ENCODE data around the gene CABLES2.

CABLES2 gene

DNA sequence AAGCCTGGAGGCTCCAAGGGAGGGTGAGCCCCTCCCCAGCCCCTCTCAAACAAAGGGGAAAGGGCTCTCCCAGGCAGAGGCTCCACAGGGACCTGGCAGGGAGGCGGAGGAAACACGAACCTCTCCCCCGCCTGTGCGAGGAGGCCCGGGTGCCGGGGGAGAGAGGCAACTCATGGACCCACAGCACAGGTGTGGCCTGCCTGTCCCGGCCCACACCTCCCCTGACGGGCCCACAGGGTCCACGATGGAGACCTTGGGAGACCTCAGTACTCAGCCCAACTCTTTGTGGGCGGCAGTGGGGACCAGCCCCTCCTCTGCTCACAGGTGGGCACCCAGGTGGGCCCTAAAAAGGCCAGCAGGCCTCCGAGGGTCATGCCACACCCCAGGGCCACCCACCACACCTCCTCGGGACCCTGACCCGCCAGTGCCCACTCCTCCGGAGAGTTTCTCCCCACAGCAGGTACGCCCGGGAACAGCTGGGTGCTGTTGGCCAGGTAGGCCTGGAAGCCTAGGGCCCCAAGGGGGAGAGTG lies 52.2 kb downstream of the CABLES2 start:
- Histone ChIP-seq H3K4me1 (ENCODE audit: control insufficient read depth, insufficient read depth, low read length) (peaks cover 43% of the 10 kb centered on the region), H3K9me3 (ENCODE audit: control insufficient read depth, insufficient read depth, low read length) (no peaks in the 10 kb centered on the region; the same call in 1 of the 2 replicates), H3K27ac (ENCODE audit: low read depth, low read length) (peak overlapping the region; percentile 82), H3K36me3 (ENCODE audit: control insufficient read depth, insufficient read depth, low read length) (peaks cover 46% of the 10 kb centered on the region), H3K27me3 (ENCODE audit: control insufficient read depth, insufficient read depth, low read length) (no peaks in the 10 kb centered on the region), H3K4me3 (ENCODE audit: low read depth, low read length) (no peak overlapping the region), H3K9ac (ENCODE audit: low read depth, low read length) (peak overlapping the region; percentile 36)

DNA sequence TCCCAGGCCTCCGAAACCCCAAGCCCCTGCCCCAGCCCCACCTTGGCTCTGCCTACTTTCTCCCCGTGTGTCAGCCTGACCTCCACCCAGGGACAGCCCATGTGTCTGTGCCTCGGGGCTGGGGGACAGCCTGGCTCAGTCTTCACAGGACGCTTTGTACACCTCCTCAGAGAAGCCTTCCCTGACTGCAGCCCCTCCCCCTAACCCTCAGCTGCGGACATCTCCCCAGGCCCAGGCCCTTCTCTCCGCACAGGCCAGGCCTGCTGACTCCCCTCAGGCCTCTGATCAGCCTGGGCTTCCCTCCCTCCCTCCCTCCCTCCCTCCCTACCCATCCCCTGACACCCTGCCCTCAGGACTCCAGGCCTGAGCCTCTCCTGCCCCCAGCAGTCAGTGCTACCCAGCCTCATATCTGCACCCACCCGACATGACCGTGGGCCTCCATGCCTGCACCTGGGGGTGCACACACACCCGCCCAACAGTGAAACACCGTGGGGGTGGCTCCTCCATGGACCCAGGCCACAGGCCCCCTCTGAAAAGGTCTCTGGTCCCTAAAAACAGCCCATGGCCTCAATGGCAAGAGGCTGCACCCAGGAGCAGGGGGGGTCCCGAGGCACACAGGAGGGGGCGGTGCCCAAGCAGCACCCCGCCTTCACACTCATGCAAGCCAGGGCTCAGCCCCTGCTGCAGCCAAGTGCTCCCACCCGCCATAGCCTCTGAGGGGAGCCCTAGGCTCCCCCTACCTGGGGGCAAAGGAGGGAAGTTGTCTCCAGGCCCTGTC lies 52.9 kb downstream of the CABLES2 start:
- Histone ChIP-seq H3K4me1 (ENCODE audit: control insufficient read depth, insufficient read depth, low read length) (peaks cover 43% of the 10 kb centered on the region), H3K27me3 (ENCODE audit: control insufficient read depth, insufficient read depth, low read length) (no peaks in the 10 kb centered on the region), H3K9me3 (ENCODE audit: control insufficient read depth, insufficient read depth, low read length) (peaks cover 2% of the 10 kb centered on the region), H3K4me3 (ENCODE audit: low read depth, low read length) (no peak overlapping the region), H3K27ac (ENCODE audit: low read depth, low read length) (no peak overlapping the region), H3K9ac (ENCODE audit: low read depth, low read length) (peak overlapping the region; percentile 36; the same call in 1 of the 2 replicates), H3K36me3 (ENCODE audit: control insufficient read depth, insufficient read depth, low read length) (peaks cover 51% of the 10 kb centered on the region)

DNA sequence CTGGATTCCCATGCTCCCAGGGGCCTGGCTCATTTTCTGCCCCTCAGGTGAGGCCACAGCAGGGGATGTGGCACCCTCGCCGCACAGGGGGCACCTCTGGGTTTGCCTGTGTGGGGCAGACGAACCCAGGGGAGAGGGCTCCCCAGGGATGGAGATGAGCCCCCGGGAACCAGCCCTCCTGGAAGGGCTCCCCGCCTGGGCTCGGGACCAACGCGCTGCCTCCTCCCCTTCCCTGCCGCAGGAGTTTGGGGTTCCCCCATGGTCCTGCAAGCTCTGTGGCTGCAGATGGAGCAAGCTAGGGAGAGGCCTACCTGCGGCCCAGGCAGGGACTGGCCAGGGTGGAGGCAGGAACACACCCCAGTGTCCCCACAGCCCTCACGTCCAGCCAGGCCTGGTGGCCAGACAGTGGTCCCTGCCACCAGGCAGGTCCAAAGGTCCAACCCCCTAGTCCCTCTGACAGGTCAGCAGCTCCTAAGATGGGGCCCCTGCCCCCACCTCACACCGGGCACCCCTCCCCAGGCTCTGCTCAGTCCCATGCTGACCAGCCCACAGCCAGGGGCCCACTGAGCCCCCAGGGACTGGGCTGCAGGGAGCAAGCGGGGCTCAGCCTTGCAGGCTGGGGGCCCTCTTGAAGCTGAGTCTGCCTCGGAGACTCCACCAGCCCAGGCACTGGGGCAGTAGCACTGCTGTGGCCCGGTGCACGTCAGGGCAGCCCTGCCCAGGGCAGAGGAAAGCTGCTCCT lies 53.6 kb downstream of the CABLES2 start:
- Histone ChIP-seq H3K4me1 (ENCODE audit: control insufficient read depth, insufficient read depth, low read length) (peaks cover 37% of the 10 kb centered on the region), H3K27ac (ENCODE audit: low read depth, low read length) (no peak overlapping the region), H3K27me3 (ENCODE audit: control insufficient read depth, insufficient read depth, low read length) (no peaks in the 10 kb centered on the region), H3K9me3 (ENCODE audit: control insufficient read depth, insufficient read depth, low read length) (peaks cover 5% of the 10 kb centered on the region), H3K36me3 (ENCODE audit: control insufficient read depth, insufficient read depth, low read length) (peaks cover 52% of the 10 kb centered on the region), H3K9ac (ENCODE audit: low read depth, low read length) (no peak overlapping the region; the same call in 1 of the 2 replicates), H3K4me3 (ENCODE audit: low read depth, low read length) (no peak overlapping the region)

DNA sequence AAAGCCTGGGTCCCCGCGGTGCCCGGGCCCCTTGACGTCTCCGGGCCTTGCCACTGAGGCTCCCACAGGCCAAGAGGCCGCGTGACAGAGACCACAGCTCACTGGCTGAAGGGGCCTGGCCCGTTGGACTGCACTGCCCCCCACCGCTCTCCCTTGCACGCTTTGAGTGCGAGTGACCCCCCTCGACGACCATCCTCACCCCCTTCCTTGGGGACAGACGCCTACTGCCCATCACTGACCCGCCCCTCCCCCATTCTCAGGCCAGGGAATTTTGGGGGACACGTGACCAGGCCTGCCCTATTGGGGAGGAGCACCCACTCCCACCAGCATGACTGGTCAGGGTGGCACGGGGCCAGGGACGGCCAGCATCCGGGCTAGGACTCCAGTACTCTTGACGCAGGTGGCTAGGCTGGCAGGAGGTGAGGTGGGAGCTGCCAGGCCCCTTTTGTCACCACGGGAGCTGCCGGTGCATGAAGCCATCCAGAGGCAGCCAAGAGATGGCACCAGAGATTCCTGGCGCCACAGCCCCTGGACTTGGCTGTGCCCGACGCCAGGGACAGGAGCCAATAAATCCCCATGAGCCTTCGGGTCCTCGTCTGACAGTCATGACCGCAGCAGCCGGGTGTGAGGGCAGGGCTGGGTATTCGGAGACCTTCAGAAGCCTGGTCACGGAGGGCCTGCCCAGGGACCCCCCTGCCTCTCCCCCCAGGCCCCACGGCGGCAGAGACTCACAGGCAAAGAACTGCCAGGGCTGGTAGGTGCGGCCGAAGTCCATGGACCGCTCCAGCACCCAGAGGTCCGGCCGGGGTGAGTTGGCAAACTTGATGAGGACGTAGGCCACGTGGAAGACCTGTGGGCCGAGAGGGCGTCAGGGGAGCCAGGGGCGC lies 54.4 kb downstream of the CABLES2 start:
- Histone ChIP-seq H3K4me1 (ENCODE audit: control insufficient read depth, insufficient read depth, low read length) (peaks cover 31% of the 10 kb centered on the region), H3K27ac (ENCODE audit: low read depth, low read length) (no peak overlapping the region), H3K27me3 (ENCODE audit: control insufficient read depth, insufficient read depth, low read length) (no peaks in the 10 kb centered on the region), H3K36me3 (ENCODE audit: control insufficient read depth, insufficient read depth, low read length) (peaks cover 59% of the 10 kb centered on the region), H3K9ac (ENCODE audit: low read depth, low read length) (no peak overlapping the region), H3K4me3 (ENCODE audit: low read depth, low read length) (no peak overlapping the region), H3K9me3 (ENCODE audit: control insufficient read depth, insufficient read depth, low read length) (peaks cover 5% of the 10 kb centered on the region)

DNA sequence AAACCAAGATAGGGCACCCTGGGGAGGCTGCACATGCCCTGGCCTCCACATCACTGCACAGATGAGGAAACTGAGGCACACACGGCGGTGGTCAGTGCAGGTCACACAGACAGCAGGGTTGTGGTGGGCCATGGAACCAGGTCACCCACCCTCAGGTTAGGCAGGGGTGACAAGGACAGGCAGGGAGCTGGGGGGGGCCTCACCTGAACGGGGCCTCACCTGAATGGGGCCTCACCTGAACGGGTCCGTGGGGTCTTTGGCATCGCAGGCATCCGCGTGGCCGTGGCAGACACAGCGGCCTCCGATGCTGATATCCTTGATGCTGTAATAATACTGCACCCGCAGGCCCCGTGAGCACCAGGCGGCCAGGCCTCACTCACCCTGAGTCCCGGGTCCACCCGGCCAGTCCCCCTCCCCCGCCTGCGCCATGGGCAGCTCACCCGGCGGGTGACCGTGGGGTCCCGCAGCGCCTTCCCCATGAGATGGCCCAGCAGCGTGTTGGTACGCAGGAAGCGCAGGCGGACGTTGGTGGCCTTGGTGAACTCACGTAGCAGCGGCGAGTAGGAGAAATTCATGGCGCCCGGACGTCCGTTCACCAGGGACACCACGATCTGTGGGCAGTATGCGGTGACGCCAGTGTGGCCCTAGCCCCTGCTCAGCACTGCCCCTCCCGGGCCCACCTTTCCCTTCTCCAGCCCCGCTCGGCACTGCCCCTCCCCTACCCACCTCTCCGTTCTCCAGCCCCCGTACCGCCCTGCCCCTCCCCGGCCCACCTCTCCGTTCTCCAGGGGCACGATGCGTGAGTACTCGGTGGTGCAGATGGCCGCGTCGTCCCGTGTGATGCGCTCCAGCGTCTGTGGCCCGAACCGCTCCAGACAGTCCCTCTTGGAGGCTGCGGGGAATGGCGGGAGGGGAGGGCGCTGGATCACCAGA lies 55.4 kb downstream of the CABLES2 start:
- peaks cover 24% of the 10 kb centered on the region for H3K4me1 ChIP-seq (ENCODE audit: control insufficient read depth, insufficient read depth, low read length)
- H3K9me3 ChIP-seq (ENCODE audit: control insufficient read depth, insufficient read depth, low read length), result peaks cover 5% of the 10 kb centered on the region
- no peak overlapping the region for H3K27ac ChIP-seq (ENCODE audit: low read depth, low read length)
- no peak overlapping the region for H3K4me3 ChIP-seq (ENCODE audit: low read depth, low read length)
- no peak overlapping the region for H3K9ac ChIP-seq (ENCODE audit: low read depth, low read length)
- peaks cover 68% of the 10 kb centered on the region for H3K36me3 ChIP-seq (ENCODE audit: control insufficient read depth, insufficient read depth, low read length)
- no peaks in the 10 kb centered on the region for H3K27me3 ChIP-seq (ENCODE audit: control insufficient read depth, insufficient read depth, low read length)

DNA sequence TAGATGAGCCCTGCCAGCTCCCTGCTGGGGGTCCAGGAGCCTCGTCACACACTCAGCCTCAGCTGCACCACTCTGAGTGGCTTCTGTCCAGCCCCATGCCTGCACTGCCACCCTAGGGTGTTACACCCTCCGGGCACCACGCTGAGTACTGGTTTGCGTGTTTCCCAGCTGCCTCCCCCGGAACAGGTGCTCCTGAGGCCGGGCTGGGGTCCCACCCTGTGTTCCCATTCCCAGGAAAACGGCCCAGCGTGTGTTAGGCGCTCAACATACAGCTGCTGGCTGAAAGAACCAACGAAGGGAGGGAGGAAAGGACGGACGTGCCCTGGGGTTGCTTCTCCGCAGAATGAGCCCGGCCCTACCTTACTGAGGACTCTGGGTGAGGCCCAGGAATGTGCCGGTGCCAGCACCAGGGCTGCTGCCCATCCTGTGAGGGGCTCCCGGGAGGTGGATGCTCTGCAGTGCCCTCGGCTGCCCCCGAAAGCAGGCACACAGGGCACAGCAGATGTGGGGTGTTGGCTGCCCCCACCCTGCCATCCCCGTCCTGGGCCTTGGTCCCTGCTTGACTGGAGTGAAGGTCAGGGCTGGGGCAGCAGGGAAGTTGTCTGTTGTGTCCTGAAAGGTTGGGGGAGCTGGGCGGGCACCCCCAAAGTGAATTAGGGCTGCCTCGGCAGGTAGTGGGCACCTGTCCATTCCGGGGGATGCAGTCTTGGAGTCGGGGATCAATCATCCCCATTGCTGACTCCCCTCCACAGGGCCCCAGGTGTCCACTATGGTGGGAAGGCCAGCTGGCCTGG lies 56.3 kb downstream of the CABLES2 start:
- peaks cover 75% of the 10 kb centered on the region for H3K36me3 ChIP-seq (ENCODE audit: control insufficient read depth, insufficient read depth, low read length)
- H3K9me3 ChIP-seq (ENCODE audit: control insufficient read depth, insufficient read depth, low read length), result peaks cover 5% of the 10 kb centered on the region
- no peaks in the 10 kb centered on the region for H3K27me3 ChIP-seq (ENCODE audit: control insufficient read depth, insufficient read depth, low read length)
- H3K9ac ChIP-seq (ENCODE audit: low read depth, low read length), result no peak overlapping the region
- no peak overlapping the region for H3K4me3 ChIP-seq (ENCODE audit: low read depth, low read length)
- peaks cover 16% of the 10 kb centered on the region for H3K4me1 ChIP-seq (ENCODE audit: control insufficient read depth, insufficient read depth, low read length)
- peak overlapping the region; percentile 58 for H3K27ac ChIP-seq (ENCODE audit: low read depth, low read length)

DNA sequence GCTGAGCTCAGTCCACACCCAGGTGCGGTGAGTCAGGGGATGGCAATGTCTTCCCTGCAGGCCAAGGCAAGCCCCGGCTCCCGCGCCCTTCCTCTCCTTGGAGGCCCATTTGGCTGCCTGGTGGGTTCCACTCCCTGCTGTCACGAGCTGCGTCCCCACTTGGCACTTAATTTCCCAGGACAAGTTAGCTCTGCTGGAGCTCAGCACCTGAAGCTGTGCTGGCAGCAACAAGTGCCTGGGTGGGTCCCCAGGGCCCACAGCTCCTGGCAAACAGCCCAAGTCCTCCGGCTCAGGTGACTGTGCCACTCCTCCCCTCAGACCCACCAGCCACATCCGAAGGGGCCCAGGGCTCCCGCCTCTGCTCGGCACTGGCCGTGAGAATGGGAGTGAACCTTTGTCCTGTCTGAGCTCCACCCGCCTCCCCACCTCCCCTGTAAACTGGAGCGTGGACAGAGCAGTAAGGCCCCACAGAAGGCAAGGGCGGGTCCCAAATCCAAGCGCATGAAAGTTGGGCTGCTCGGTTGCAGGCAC lies 56.9 kb downstream of the CABLES2 start:
- Histone ChIP-seq H3K27me3 (ENCODE audit: control insufficient read depth, insufficient read depth, low read length) (no peaks in the 10 kb centered on the region), H3K4me1 (ENCODE audit: control insufficient read depth, insufficient read depth, low read length) (peaks cover 9% of the 10 kb centered on the region), H3K4me3 (ENCODE audit: low read depth, low read length) (no peak overlapping the region), H3K36me3 (ENCODE audit: control insufficient read depth, insufficient read depth, low read length) (peaks cover 79% of the 10 kb centered on the region), H3K9me3 (ENCODE audit: control insufficient read depth, insufficient read depth, low read length) (peaks cover 5% of the 10 kb centered on the region), H3K27ac (ENCODE audit: low read depth, low read length) (peak overlapping the region; percentile 58), H3K9ac (ENCODE audit: low read depth, low read length) (no peak overlapping the region)

DNA sequence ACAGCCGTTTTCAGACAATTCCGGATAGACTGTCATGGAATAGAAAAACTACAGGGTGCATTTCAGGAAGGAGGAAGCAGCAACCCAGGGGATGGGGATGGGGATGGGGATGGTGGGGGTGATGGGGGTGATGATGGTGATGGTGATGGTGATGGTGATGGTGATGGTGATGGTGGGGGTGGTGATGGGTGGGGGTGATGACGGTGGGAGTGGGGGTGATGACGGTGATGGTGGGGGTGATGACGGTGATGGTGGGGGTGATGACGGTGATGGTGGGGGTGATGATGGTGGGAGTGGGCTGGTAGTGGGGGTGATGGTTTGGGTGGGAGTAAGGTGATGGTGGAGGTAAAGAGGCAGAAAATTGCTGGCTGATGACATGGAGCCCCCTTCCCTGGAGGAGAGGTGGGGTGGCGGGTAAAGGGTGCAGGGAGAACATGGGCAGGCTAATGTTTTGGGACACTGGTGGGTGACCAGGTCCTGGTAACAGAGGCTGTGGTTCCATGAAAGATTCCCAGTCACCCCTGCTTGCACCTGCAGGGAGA lies 57.5 kb downstream of the CABLES2 start:
- Histone ChIP-seq H3K27me3 (ENCODE audit: control insufficient read depth, insufficient read depth, low read length) (no peaks in the 10 kb centered on the region), H3K9ac (ENCODE audit: low read depth, low read length) (no peak overlapping the region), H3K36me3 (ENCODE audit: control insufficient read depth, insufficient read depth, low read length) (peaks cover 81% of the 10 kb centered on the region), H3K4me1 (ENCODE audit: control insufficient read depth, insufficient read depth, low read length) (peaks cover 4% of the 10 kb centered on the region; the same call in 1 of the 2 replicates), H3K27ac (ENCODE audit: low read depth, low read length) (peak overlapping the region; percentile 58), H3K4me3 (ENCODE audit: low read depth, low read length) (no peak overlapping the region), H3K9me3 (ENCODE audit: control insufficient read depth, insufficient read depth, low read length) (peaks cover 5% of the 10 kb centered on the region)

DNA sequence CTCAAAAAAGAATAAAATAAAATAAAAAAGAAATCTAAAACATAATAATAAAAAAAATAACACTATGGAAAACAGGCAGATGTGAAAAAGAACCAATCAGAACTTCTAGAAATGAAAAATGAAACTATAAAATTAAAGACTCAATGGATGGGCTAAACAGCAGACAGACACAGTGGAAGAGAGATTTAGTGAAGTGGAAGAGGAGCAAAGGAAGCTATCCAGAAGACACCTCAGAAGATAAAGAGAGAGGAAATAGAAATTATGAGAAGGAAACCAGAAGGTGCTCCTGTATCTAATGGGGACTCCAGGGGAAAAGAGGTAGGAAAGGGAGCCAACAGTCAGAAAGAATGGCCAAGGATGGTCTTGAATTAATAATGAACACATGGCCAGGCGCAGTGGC lies 58.5 kb downstream of the CABLES2 start:
- H3K9me3 ChIP-seq (ENCODE audit: control insufficient read depth, insufficient read depth, low read length), result peaks cover 5% of the 10 kb centered on the region
- no peak overlapping the region for H3K27ac ChIP-seq (ENCODE audit: low read depth, low read length)
- H3K9ac ChIP-seq (ENCODE audit: low read depth, low read length), result no peak overlapping the region
- peaks cover 91% of the 10 kb centered on the region for H3K36me3 ChIP-seq (ENCODE audit: control insufficient read depth, insufficient read depth, low read length)
- no peak overlapping the region for H3K4me3 ChIP-seq (ENCODE audit: low read depth, low read length)
- H3K27me3 ChIP-seq (ENCODE audit: control insufficient read depth, insufficient read depth, low read length), result no peaks in the 10 kb centered on the region
- no peaks in the 10 kb centered on the region for H3K4me1 ChIP-seq (ENCODE audit: control insufficient read depth, insufficient read depth, low read length)

Data from HUES48 (cell line).